ENCODE results near the gene FOXP1.

- no peak for TF ChIP-seq CTCF (IDR thresholded peaks at IDR 0.05; ENCODE audit: low read depth, low read length, poor library complexity, severe bottlenecking)
- no peak for TF ChIP-seq EZH2phosphoT487 (IDR thresholded peaks at IDR 0.05; ENCODE audit: borderline replicate concordance, low read length)
Observed at GRCh38 chr3:71094658-71095209, 488.8 kb downstream of the FOXP1 start.
